Stimulated activated CD8-positive, alpha-beta memory T cell treated with anti-CD3 and anti-CD28 coated beads, Interleukin-4, amount 100 ng/mL, for 1 hour (primary cell): ENCODE measurements around the gene MYBPC1.

ENCODE experiments used
- DNase-seq, 2 donors: peaks; one replicate each; pipeline ENCODE4 v3.0.0-alpha.2; 2020; ENCODE audit warnings: low read depth in 2 of 2, low spot score in 1 of 2

MYBPC1 gene

DNA sequence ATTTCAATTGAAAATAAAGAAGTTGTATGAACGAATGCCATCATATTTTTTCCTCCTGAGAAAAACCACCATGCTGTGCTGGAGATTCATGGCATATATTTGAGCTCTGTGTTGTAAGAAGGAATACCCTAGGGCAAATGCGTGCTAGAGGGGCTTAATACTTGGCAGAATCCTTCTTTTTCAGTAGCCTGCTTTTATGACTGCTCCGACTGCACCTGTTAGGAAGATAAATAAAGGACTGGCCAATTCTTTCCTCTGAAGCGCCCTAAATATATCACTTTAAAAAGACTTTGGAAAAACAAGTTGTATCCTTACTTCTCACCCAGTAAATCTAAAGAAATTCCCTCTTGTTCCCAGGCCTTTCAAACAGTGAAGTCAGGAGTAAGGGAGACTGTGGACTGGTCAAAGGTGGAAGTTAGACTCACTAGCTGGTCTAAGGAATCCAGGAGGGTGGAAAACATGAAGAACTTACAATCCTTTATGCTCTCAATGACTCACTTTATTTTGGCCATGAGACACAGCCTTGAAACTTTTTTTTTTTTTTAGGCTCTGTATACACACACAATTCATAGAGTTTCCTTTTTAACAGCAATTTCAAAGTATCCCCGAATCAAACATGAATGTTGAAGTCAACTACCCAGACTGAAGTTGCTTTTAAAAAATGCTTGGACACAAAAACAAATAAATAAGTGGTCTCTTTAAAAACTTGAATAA, 5.2 kb downstream of the MYBPC1 start:
- DNase-seq = no peak

GRCh38 chr12:101604132-101604531, 9.4 kb downstream of the MYBPC1 start:
- DNase-seq = no peak

DNA sequence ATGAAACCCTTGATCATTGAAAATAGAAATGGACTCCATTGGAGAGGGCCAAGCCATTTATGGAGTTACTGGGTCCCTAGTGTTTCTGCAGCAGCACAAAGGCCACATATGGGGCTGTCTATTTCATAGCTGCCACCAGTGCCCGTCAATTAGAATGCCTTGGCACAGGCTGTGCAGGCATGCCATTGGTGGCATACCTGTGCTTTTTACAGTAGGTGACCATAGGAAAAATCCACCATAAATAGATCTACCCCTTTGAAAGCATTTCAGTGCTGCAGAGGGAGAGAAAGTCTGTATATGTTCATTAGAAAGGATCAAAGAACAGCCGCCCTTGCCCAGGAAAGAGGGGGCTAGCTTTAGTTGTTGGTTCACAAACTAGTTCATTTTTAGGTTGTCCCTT, 13.1 kb downstream of the MYBPC1 start:
- no peak for DNase-seq

DNA sequence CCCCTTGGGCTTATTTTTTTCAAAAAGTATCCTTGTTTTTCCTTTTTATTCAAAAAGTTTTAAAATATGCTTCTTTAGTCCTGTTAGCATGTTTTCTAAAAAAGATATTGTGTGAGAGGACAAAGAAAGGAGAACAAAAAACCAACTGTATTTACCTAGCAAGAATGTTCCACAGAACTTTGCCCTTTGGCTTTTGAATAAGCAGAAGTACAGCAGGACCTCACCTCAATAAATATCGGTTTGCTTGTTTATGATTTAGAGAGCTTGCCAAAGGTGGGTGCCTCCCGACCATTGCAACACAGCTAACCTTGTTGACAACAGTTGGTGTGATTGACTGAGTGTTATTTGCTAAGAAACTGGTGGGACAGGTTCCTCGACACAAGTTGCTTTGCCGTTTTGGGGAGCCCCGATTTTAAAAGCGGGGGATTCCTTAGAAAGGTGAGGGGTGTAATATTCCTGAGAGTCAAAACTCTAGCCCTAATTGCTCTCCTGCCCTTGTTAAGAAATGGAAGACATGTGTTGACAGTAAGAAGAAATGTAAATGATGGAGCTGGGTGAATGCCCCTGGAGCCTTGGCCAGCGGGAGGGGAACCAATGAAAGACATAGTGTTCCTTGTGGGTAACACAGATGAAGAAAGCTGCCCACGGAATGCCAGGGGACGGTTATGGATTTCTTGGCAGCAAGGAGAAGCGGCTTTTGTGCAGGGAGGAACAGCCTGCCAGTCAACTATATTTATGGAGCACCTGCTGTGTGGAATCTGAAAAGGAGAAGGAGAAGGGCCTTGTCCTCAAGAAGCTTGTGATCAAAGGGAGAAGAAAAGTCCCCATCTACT, 13.7 kb downstream of the MYBPC1 start:
- no peak for DNase-seq

DNA sequence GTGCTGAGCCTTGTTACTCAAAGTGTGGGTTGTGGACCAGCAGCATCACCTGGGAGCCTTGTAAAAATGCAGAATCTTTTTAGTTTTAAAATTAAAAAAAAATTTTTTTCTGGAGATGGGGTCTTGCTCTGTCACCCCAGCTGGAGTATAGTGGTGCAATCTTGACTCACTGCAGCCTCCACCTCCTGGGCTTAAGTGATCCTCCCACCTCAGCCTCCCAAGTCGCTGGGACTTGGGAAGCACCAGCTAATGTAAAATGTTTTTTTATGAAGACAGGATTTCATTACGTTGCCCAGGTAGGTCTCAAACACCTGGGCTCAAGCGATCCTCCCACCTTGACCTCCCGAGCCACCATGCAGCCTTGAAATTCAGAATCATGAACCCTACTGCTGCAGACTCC, 14.4 kb downstream of the MYBPC1 start:
- no peak for DNase-seq

DNA sequence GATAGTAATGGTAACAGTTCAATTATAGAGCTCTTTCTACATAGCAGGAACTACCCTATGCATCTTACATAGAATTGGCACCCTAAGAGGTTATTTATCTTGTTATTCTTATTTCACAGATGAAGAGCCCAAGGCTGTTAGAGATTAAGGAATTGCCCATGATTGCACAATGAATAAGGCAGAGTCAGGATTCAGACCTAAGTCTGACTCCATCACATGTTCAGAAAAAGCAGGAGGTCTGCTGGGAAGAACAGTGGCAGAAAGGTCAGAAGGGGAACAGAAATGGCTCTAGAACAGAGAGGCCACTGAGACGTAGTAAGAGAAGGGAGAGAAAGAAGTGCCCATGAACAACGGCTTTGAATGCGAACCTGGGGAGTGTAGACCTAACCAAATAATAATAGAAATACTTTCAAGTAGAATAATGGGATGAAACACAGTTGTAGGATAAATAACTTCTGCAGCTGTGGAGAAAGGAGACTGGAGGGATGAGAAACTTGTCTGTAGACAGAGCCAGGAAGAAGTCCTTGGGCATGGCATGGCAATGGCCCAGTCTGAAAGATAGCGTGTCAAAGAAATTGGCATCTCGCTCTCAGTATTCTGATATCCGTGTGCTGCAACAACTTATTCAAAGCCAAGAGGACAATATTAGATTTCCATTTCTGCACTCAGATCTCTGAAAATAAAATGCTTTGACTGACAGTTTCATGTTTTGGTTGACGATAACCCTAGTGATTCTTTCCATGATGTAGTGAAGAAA, 17.6 kb downstream of the MYBPC1 start:
- DNase-seq = no peak

DNA sequence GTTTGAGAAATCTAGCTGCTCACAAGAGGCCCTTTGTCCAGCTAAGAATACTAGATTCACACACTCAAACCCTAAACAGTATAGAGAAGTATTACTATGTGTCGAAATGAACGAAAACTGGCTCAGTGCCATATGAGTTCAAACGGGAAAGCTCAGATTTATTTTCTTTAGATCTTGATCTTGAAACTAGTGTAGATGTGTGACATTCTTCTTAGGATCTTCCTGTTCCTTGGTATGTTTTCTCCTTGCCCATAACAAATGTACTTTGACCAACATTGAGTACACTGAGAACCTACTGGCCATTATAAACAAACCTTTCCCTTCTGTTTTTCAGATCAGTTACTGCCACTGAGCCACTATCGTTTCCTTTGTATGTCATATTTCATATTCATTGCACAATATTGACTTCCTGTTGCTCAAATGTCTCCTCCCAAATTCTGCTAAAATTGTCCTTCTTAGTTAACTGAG, 21.3 kb downstream of the MYBPC1 start:
- no peak for DNase-seq

GRCh38 chr12:101619026-101619786, 24.4 kb downstream of the MYBPC1 start:
- DNase-seq = no peak

- no peak for DNase-seq
These were observed 25.3 kb downstream of the MYBPC1 start for GRCh38 chr12:101619858-101620761.

DNA sequence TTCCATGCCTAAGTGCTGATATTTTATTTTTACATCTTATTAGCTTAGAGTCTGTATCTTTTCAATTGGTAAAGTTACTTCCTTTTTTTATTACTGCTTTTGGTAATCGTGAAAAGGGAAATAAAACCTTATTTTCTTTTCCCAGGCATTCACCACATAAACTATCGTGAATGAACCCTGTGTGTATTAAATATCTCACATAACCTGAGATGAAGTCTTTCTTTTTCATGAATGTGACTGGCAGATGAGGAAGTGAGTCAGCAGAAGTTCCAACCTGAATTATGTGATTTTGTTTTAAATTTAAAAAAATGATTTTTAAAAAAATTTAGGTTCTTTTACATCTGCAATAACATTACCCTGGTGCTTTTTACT, 26.0 kb downstream of the MYBPC1 start:
- no peak for DNase-seq

DNA sequence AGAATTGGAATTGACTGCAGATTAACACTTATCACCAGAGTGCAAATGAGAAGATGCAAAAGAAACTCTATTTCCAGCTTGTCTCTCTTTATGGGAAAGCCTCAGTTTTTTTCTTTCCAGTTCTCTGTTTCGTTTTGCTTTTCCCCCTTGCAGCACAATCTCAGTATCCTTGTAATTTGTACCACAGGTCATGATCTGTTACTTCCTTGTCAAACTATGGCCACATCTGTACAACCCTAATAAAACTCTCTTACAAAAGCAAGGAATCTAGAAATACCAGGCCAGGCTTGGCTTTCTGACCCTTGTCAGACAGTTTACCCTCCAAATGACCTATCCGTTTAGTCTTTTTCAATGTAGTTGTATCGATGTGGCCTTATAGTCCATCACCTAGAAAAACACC, 33.9 kb downstream of the MYBPC1 start:
- DNase-seq = no peak

GRCh38 chr12:101634724-101635123, 40.0 kb downstream of the MYBPC1 start:
- DNase-seq = no peak

DNA sequence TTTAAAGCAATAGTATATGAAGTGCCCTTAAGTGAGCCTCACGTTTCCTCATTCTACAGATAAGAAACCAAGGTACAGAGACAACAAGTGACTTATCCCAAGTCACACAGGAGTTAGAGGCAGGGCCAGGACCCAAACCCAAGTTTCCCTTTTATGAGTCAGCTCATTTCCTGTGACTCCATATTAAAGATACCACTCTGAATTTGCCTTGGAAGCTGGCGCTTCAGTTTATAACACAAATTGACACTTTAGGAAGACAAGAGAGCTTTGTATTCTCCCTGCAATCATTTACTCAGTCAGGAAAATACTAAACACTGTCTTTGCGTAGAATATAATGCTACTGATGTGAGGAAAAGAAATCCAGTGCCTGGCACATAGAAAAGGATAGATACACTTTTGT, 43.2 kb downstream of the MYBPC1 start:
- DNase-seq = no peak

DNA sequence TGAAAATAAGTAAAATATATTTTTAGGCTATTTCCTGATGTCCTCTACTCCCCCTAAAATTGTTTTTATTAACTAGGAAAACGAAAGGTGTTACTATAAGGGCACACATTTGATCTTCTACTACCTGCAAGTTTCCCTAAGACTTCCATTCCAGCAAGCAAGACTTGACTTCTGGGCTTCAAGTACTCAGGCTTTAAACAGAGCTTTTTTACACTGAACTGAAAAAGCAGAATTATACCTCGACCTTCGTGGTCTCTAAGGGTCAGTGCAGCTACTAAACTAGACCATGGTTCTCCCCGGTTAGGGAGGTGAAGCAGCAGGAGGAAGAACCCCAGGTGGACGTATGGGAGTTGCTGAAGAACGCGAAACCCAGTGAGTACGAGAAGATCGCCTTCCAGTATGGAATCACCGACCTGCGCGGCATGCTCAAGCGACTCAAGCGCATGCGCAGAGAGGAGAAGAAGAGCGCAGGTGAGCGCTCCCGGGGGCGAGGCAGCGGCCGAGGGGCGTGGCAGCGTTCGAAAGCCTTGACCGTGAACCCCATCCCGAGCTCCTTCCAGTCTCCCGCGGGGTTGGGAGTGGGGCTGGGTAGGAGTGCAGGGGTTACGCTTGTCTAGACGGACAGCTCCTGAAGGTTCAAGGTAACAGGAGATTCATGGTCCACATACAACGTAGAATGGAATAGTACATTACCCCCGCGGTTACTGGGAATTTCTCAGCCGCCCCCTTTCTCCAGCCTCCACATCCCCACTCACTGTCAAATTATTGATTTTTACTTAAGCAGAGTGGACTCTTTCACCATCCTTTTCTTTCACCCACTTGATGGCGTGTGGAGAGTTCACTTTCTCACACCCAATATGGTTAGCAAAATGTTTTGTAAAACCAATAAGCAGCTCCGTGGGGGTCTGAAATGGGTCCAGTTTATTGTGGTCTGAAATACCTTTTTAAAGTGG, 47.6 kb downstream of the MYBPC1 start:
- no peak for DNase-seq

GRCh38 chr12:101647711-101648110, 52.9 kb downstream of the MYBPC1 start:
- no peak for DNase-seq

DNA sequence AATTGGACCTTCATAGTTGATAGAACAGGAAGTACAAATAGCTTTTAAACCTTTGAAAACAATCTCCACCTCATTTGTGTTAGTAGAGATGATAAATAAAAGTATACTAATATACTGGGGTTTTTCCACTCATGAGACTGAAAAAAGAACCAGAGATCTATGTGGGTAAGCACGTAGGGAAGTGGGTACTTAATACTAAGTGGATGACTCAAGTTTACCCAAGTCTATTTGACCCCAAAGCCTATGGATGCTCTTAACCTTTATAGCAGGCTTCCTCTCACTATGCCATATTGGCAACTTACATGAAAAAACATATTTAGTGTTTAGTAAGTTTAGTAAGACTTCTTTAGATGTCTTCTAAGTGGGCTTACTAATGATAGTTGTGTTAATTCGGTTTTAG, 53.4 kb downstream of the MYBPC1 start:
- DNase-seq = no peak

GRCh38 chr12:101650346-101651117, 55.8 kb downstream of the MYBPC1 start:
- DNase-seq = no peak

GRCh38 chr12:101653030-101653429, 58.3 kb downstream of the MYBPC1 start:
- DNase-seq = no peak
